Amygdala (tissue), 56 donors: ENCODE measurements around the gene ANKFY1.

ENCODE experiments used
- DNase-seq, 56 donors: peaks; one replicate each; lab custom pipeline; 2025; lab: John Stamatoyannopoulos, UW

ANKFY1 gene

GRCh38 chr17:4182043-4182442, 81.7 kb downstream of the ANKFY1 start:
- no peak for DNase-seq

- DNase-seq: no peak
Measured at GRCh38 chr17:4180791-4181190, 83.0 kb downstream of the ANKFY1 start.

GRCh38 chr17:4179071-4179470, 84.7 kb downstream of the ANKFY1 start:
- no peak for DNase-seq

- DNase-seq: no peak
Measured at GRCh38 chr17:4178651-4179050, 85.1 kb downstream of the ANKFY1 start.

GRCh38 chr17:4177806-4178205, 86.0 kb downstream of the ANKFY1 start:
- DNase-seq: no peak

- DNase-seq: no peak
Measured at GRCh38 chr17:4176808-4177472, 86.8 kb downstream of the ANKFY1 start.

GRCh38 chr17:4175921-4176807, 87.6 kb downstream of the ANKFY1 start:
- DNase-seq: no peak

- no peak for DNase-seq
Measured at GRCh38 chr17:4174556-4174955, 89.2 kb downstream of the ANKFY1 start.

- DNase-seq: no peak
Measured at GRCh38 chr17:4173781-4174180, 90.0 kb downstream of the ANKFY1 start.

- no peak for DNase-seq
Measured at GRCh38 chr17:4172356-4172755, 91.4 kb downstream of the ANKFY1 start.

GRCh38 chr17:4170639-4171280, 93.0 kb downstream of the ANKFY1 start:
- peak in 1 of 56 donors; percentile 16 for DNase-seq

- DNase-seq: peak in 6 of 56 donors; percentile 3 to 40 (median 15)
Measured at GRCh38 chr17:4167786-4168185, 96.0 kb downstream of the ANKFY1 start.

GRCh38 chr17:4166419-4166818, 97.4 kb downstream of the ANKFY1 start:
- no peak for DNase-seq

GRCh38 chr17:4165301-4166010, 98.3 kb downstream of the ANKFY1 start:
- no peak for DNase-seq

- DNase-seq: no peak
Measured at GRCh38 chr17:4163951-4164350, 99.8 kb downstream of the ANKFY1 start.

- no peak for DNase-seq
Measured at GRCh38 chr17:4162775-4163466, 100.9 kb downstream of the ANKFY1 start.

- no peak for DNase-seq
Measured at GRCh38 chr17:4162321-4162720, 101.5 kb downstream of the ANKFY1 start.

GRCh38 chr17:4161967-4162305, 101.8 kb downstream of the ANKFY1 start:
- DNase-seq: peak in 16 of 56 donors; percentile 5 to 52 (median 26)

- DNase-seq: peak in 2 of 56 donors; percentile 2 to 15
Measured at GRCh38 chr17:4161192-4161966, 102.4 kb downstream of the ANKFY1 start.
